Measurements from ENCODE around the gene TBC1D2B.
A peak's percentile ranks its signal among the peaks of the same experiment; 100 is the strongest.

- no peak for TF ChIP-seq ZFX (IDR thresholded peaks at IDR 0.05)
- TF ChIP-seq CTCF (conservative IDR thresholded peaks at IDR 0.05): peak; percentile 98
Observed at GRCh38 chr15:78108300-78109084, 31.0 kb upstream of the TBC1D2B start.
